MM.1S (cell line): ENCODE data around the gene HPS5.
"Not testable (repeated sequence)": the region's sequence is repeated elsewhere in the genome, so short reads cannot be mapped to it uniquely, and the experiment has no call there.

Experiments used
- DNase-seq: peaks from one replicate; pipeline ENCODE4 v3.0.0-alpha.2; 2015
- H2AFZ ChIP-seq: fragments of 300-600 bp; sonication (generic); 2 replicates; pipeline ENCODE4 v1.6.0; 2016; ENCODE audit warnings: antibody characterized with exemption, low read length
- H3F3A ChIP-seq: fragments of 300-600 bp; sonication (generic); 2 replicates; pipeline ENCODE4 v1.6.1; 2016; ENCODE audit warnings: mild to moderate bottlenecking, antibody characterized with exemption, low read length, moderate library complexity, mixed read lengths; ENCODE audit not compliant: insufficient read depth
- H3K27ac ChIP-seq: fragments of 300-600 bp; sonication (generic); 2 replicates; pipeline ENCODE4 v1.5.1; 2016; ENCODE audit warnings: mild to moderate bottlenecking, low read length
- H3K27me3 ChIP-seq: fragments of 300-600 bp; sonication (generic); replicated peaks from 2 replicates; pipeline ENCODE4 v1.6.0; 2016; ENCODE audit warnings: low read length; ENCODE audit not compliant: insufficient read depth
- H3K36me3 ChIP-seq: fragments of 300-600 bp; sonication (generic); replicated peaks from 2 replicates; pipeline ENCODE4 v1.6.1; 2016; ENCODE audit warnings: mild to moderate bottlenecking, low read length, mixed read lengths; ENCODE audit not compliant: insufficient read depth
- H3K4me1 ChIP-seq: fragments of 300-600 bp; sonication (generic); 2 replicates; pipeline ENCODE4 v1.6.1; 2016; ENCODE audit warnings: low read length, mixed read lengths
- H3K4me2 ChIP-seq: fragments of 300-600 bp; sonication (generic); 2 replicates; pipeline ENCODE4 v1.6.0; 2016; ENCODE audit warnings: low read depth, low read length
- H3K4me3 ChIP-seq: fragments of 300-600 bp; sonication (generic); 2 replicates; pipeline ENCODE4 v1.5.1; 2016; ENCODE audit warnings: low read length, mixed read lengths
- H3K79me2 ChIP-seq: fragments of 300-600 bp; sonication (generic); 2 replicates; pipeline ENCODE4 v1.6.1; 2016; ENCODE audit warnings: mixed run types, low read length, mixed read lengths
- H3K9ac ChIP-seq: fragments of 300-600 bp; sonication (generic); 2 replicates; pipeline ENCODE4 v1.6.1; 2016; ENCODE audit warnings: low read length, mixed read lengths
- H3K9me2 ChIP-seq: fragments of 300-600 bp; sonication (generic); replicated peaks from 2 replicates; pipeline ENCODE4 v1.6.1; 2016; ENCODE audit warnings: mild to moderate bottlenecking, low read length, mixed read lengths; ENCODE audit not compliant: insufficient read depth
- H3K9me3 ChIP-seq: fragments of 300-600 bp; sonication (generic); replicated peaks from 2 replicates; pipeline ENCODE4 v1.6.1; 2016; ENCODE audit warnings: mild to moderate bottlenecking, low read length, mixed read lengths; ENCODE audit not compliant: insufficient read depth
- H4K20me1 ChIP-seq: fragments of 300-600 bp; sonication (generic); 2 replicates; pipeline ENCODE4 v1.6.1; 2016; ENCODE audit warnings: mild to moderate bottlenecking, low read length, moderate library complexity, mixed read lengths; ENCODE audit not compliant: insufficient read depth
- CTCF ChIP-seq: fragments of 300-600 bp; sonication (generic); IDR thresholded peaks from 2 replicates; pipeline ENCODE4 v1.5.1; 2016; ENCODE audit warnings: antibody characterized with exemption, low read length, mixed read lengths
- EZH2 ChIP-seq: fragments of 300-600 bp; sonication (generic); optimal IDR thresholded peaks from 2 replicates; pipeline ENCODE3; 2017; ENCODE audit warnings: low read depth, mild to moderate bottlenecking, antibody characterized with exemption, low read length, mixed read lengths
- EZH2phosphoT487 ChIP-seq: fragments of 300-600 bp; sonication (generic); IDR thresholded peaks from 2 replicates; pipeline ENCODE4 v1.6.1; 2018; ENCODE audit warnings: antibody characterized with exemption, low read length

HPS5 gene

DNA sequence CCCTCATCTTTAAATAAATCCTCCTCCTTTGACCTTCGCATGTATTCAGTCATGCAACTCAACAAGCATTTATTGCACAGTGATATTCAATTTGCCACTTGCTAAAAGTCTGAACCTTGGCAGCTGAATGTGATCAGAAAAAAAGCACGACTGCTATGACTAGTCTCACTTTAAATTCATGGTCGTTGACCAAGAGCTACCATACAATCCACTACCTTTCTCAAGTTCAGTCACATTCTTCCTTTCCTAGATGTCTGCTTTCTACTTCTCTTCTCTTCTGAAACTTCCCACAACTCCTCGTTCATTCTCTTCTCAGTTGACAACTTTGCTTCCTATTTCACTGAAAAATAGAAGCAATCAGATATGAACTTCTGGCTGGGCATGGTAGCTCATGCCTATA is 57.9 kb downstream of the HPS5 start:
- Histone ChIP-seq H2AFZ (no peak overlapping the region), H4K20me1 (no peaks in the 10 kb centered on the region), H3K79me2 (no peaks in the 10 kb centered on the region), H3K9me2 (no peaks in the 10 kb centered on the region), H3K4me3 (no peak overlapping the region), H3K27ac (no peak overlapping the region), H3K9ac (no peak overlapping the region), H3K4me1 (0 out of 2 replicates have a peak, but pooled peaks cover 4% of the 10 kb centered on the region), H3K36me3 (no peaks in the 10 kb centered on the region), H3K9me3 (no peaks in the 10 kb centered on the region), H3F3A (0 out of 2 replicates have a peak, but pooled peaks cover 4% of the 10 kb centered on the region), H3K4me2 (no peak overlapping the region), H3K27me3 (peaks cover 9% of the 10 kb centered on the region; the same call in 1 of the 2 replicates)
- no peak for DNase-seq
- no peak for TF ChIP-seq EZH2phosphoT487
- TF ChIP-seq CTCF, result no peak
- TF ChIP-seq EZH2, result no peak

- not testable (repeated sequence) for H3F3A ChIP-seq, H3K4me2 ChIP-seq, H2AFZ ChIP-seq
These were observed 59.1 kb downstream of the HPS5 start for GRCh38 chr11:18262681-18263350.

DNA sequence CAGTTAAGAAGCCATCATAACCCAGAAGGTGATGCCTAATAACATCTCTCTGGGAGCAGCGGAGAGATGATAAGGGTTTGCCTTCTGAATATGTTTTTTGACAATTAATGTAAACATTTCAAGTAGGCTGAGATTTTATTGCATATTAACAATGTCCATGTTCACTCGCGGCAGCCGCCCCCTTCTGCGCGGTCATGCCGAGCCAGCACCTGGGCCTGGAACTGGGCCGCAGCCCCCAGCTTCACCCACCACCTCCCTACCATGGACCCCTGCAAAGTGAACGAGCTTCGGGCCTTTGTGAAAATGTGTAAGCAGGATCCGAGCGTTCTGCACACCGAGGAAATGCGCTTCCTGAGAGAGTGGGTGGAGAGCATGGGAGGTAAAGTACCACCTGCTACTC is 60.2 kb downstream of the HPS5 start:
- no peak for TF ChIP-seq EZH2phosphoT487
- no peak for TF ChIP-seq EZH2
- TF ChIP-seq CTCF, result no peak

More at GRCh38 chr11:18262681-18263350, 59.1 kb downstream of the HPS5 start:
- H3K9ac ChIP-seq, H3K27ac ChIP-seq, H3K27me3 ChIP-seq, H3K9me3 ChIP-seq, H3K36me3 ChIP-seq, DNase-seq, H3K4me3 ChIP-seq, H3K79me2 ChIP-seq, H3K9me2 ChIP-seq, H4K20me1 ChIP-seq, H3K4me1 ChIP-seq: not testable (repeated sequence)

GRCh38 chr11:18259259-18259658 is 62.7 kb downstream of the HPS5 start:
- no peak overlapping the region for H3K27ac ChIP-seq
- no peak overlapping the region for H2AFZ ChIP-seq
- no peak overlapping the region for H3K9ac ChIP-seq
- H3K36me3 ChIP-seq, result no peaks in the 10 kb centered on the region
- H3K9me2 ChIP-seq, result no peaks in the 10 kb centered on the region
- H4K20me1 ChIP-seq, result no peaks in the 10 kb centered on the region
- no peaks in the 10 kb centered on the region for H3K9me3 ChIP-seq
- no peak for TF ChIP-seq EZH2
- TF ChIP-seq EZH2phosphoT487, result no peak
- TF ChIP-seq CTCF, result no peak
- DNase-seq, result no peak
- H3F3A ChIP-seq, result no peaks in the 10 kb centered on the region
- no peaks in the 10 kb centered on the region for H3K4me1 ChIP-seq
- no peaks in the 10 kb centered on the region for H3K27me3 ChIP-seq
- no peaks in the 10 kb centered on the region for H3K79me2 ChIP-seq
- H3K4me3 ChIP-seq, result no peak overlapping the region
- no peak overlapping the region for H3K4me2 ChIP-seq

More for the DNA sequence above, 60.2 kb downstream of the HPS5 start:
- Histone ChIP-seq H3K9me2 (no peaks in the 10 kb centered on the region), H3K79me2 (no peaks in the 10 kb centered on the region), H3K9me3 (no peaks in the 10 kb centered on the region), H3K27me3 (peaks cover 9% of the 10 kb centered on the region; the same call in 1 of the 2 replicates), H2AFZ (no peak overlapping the region), H4K20me1 (no peaks in the 10 kb centered on the region), H3K27ac (no peak overlapping the region), H3K4me3 (no peak overlapping the region), H3F3A (no peaks in the 10 kb centered on the region), H3K4me2 (no peak overlapping the region), H3K4me1 (no peaks in the 10 kb centered on the region), H3K9ac (no peak overlapping the region), H3K36me3 (no peaks in the 10 kb centered on the region)
- DNase-seq, result no peak
